Activated T-cell treated with anti-CD3 and anti-CD28 coated beads for 4 hours (primary cell): Measurements from ENCODE around the gene TUFM.
A peak's percentile ranks its signal among the peaks of the same experiment; 100 is the strongest.
"Not testable (repeated sequence)": the region's sequence is repeated elsewhere in the genome, so short reads cannot be mapped to it uniquely, and the experiment has no call there.

Experiments
- DNase-seq: peaks from one replicate; pipeline ENCODE4 v3.0.0-alpha.2; 2020

Gene TUFM

DNA sequence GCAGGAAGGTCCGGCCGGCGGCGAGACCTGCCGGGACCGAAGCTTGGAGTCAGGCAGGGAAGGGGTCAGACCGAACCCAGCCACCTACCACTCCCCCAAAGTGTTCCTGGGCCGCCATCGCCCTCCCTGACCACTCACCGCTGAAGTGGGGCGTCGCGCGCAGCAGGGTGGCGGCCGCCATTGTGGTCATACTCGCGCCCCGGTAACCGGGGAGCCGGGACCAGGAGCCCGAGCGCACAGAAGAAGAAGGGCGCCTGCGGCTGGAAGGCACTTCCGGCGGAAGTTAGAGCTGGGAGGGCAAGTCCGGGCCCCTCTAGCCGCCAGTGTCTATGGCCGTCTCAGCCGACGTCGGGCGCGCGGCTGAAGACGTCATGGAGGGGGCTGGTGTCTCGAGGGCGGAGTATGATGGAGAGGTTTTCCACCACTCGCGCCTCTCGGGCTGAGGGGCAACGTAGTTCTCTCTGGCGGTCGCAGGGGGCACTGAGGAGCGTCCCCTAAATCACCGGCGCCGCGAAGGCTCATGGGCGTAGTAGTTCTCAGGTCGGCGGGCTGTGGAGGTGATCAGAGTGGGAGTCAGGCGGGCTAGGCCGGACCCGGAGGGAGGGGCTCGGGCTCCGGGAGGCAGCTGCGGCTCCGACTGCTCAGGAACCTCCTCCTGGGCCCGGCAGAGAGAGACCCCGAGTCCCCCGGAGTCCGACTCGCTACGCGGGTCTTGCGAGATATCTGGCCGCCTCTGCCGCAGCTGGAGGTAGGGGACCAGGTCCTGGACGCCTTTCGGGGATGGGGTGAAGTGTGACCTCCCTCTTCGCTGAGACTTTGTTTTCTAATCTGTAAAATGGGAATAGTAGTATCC, at the start of gene TUFM:
TSS of gene TUFM (minus strand) at position 269 of the 853 bp plus-strand sequence. CDS start at position 190, 79 bp downstream.
- DNase-seq, result peak; percentile 95

DNA sequence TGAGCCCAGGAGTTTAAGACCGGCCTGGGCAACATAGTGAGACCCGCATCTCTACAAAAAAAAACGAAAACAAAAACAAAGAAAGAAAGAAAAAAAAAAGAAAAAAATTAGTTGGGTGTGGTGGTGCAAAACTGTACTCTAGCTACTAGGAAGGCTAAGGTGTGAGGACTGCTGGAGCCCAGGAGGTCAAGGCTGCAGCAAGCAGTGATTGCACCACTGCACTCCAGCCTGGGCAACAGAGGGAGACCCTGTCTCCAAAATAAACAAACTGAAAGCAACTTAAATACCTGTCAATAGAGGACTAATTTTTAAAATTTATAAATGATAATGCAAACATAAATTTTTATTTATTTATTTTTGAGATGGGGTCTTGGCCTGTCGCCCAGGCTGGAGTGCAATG, 49.5 kb upstream of the TUFM start:
- DNase-seq, result no peak

DNA sequence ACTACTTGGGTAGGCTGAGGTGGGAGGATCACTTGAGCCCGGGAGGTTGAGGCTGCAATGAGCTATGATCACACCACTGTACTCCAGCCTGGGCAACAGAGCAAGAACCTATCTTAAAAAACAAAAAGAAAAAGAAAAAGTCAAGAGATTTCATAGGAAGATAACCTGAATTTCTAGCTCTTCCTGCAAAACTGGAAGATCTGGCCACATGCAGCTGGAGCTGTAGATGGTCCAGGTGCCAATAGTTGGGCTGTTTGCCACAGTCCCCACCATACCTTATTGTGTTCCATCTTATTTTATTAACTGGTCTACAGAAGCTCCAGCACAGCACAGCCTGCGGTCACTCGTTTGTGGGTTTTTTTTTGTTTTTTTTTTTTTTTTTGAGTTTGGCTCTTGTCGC, 47.1 kb upstream of the TUFM start:
- DNase-seq, result no peak

GRCh38 chr16:28891964-28892890, 46.1 kb upstream of the TUFM start:
- DNase-seq, result no peak

GRCh38 chr16:28890355-28890754, 44.2 kb upstream of the TUFM start:
- not testable (repeated sequence) for DNase-seq

GRCh38 chr16:28886945-28887344, 40.8 kb upstream of the TUFM start:
- DNase-seq, result no peak

DNA sequence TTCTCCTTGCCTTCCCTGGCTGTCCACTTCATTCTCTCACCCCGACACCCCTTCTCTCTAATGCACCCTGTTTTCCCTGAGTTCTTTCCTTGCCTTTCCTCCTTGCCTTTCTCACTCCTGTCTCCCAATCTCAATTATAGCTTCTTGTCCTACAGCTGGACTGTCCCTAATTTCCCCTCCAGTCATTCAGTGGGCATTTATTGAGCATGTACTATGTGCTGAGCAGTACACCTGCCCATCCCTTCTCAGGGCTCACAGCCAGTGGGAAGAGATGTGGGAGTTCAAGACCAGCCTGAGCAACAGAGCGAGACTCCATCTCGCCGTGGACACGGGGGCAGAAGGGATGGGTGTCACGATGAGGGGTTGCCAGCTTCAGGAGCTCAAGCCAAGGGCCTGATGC, 37.9 kb upstream of the TUFM start:
- no peak for DNase-seq

GRCh38 chr16:28883221-28883996, 37.3 kb upstream of the TUFM start:
- DNase-seq, result no peak

DNA sequence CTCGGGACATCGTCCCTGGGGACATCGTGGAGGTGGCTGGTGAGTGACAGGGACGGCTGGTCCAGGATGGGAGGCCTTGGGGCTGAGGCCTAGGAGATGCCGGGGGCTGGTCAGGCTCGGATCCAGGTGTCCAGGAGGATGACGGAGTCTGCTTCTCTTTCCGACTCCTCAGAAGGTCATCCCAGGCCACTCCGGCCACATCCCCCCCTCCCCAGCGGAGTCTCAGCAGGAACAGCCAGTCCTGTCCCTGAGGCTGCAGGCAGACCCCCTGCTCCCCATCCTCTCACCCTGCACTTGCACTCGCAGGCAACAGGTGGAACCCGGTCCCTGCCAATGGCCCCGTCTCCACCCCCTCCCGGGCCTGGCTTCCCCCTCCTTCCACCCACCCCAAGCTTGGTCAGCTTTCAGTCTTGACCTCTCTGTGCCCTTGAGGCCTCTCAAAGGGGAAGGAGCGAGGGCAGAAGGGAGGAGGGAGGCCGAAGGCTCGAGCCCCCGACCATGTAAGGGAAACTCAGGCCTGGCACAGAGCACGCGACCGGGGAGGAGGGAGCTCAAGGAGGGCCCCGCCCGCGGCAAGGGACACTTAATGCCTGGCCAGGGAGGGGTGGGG, 36.5 kb upstream of the TUFM start:
- DNase-seq, result no peak

- not testable (repeated sequence) for DNase-seq
Observed at GRCh38 chr16:28881565-28881964, 35.4 kb upstream of the TUFM start.

DNA sequence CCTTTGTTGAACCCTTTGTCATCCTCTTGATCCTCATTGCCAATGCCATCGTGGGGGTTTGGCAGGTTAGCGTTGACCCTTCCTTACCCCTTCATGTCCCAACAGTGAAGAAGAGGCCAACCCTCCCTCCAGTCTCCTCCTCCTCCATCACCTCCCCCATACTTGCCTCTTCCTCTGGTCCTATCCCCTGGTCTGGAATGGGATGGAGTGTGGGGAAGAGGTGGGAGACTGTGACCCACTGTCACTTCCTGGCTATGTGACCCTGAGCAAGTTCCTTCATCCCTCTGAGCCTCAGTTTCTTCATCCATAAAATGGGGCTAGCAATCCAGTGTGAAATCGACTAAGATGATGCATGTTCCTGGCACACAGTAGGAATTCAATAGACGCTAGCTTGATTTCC, 34.8 kb upstream of the TUFM start:
- DNase-seq, result no peak

GRCh38 chr16:28880589-28880915, 34.4 kb upstream of the TUFM start:
- DNase-seq, result no peak

- peak; percentile 87 for DNase-seq
Observed at GRCh38 chr16:28879841-28880588, 33.9 kb upstream of the TUFM start.

DNA sequence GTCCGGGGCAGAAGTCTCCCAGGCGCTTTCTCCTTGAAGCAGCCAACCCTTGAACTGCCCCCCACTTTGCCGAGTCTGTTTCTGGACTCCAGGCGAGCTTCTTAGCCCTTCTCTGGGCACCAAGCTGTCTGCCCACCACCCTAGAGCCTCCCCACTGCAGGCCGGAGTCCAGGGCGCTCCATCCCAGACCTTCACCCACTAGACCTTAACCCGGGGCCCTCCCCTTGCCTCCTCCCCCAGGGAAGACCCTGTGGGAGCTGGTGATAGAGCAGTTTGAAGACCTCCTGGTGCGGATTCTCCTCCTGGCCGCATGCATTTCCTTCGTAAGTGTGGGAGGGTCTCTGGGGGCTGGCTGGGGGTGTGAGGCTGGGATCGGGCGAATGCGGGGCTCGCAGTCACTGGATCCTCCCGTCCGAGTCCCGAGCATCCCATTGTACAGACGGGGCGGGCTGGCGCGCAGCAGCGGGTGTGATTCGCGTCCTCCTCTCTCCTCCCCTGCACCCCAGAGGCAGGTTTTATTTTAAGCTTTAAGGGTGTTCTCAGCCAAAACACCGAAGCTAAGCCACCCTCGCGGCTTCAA, 33.2 kb upstream of the TUFM start:
- DNase-seq, result no peak

GRCh38 chr16:28878083-28878926, 32.2 kb upstream of the TUFM start, which contains the start of gene ATP2A1:
TSS of gene ATP2A1 (plus strand) at chr16:28878488. CDS start at chr16:28878672, 184 bp downstream.
- DNase-seq, result no peak

GRCh38 chr16:28877655-28878000, 31.5 kb upstream of the TUFM start:
- no peak for DNase-seq

DNA sequence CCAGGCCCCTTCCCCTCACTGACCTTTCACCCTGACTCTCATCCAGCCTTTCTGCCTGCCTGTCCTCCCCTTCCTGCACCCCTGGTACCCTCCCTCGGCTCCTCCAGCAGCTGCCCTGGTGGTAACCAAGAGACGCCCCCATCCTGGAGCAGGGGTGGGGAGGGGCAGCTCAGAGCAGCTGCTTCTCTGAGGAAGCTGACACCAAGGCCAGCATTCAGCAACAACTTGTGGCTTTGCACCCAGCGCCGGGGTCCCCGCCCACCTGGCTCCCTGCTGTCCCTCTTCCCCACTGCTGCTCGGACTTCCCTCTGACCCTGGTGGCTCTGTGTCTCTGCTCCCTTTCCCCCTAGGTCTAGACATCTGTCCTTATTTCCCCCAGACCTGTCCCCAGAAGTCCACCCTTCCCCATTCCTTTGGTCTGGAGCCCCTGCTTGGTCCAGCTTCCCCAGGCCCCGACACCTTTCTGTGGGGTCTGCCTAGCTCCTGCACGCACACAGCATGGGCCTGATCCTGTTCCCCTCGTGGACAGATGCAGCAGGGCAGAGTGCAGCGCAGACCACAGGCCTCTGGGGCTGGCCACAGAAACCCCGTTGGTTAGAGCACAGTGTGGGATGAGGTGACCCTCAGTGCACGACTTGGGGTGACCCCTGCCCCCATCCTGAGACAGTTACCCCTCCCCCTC, 31.0 kb upstream of the TUFM start:
- DNase-seq, result no peak

DNA sequence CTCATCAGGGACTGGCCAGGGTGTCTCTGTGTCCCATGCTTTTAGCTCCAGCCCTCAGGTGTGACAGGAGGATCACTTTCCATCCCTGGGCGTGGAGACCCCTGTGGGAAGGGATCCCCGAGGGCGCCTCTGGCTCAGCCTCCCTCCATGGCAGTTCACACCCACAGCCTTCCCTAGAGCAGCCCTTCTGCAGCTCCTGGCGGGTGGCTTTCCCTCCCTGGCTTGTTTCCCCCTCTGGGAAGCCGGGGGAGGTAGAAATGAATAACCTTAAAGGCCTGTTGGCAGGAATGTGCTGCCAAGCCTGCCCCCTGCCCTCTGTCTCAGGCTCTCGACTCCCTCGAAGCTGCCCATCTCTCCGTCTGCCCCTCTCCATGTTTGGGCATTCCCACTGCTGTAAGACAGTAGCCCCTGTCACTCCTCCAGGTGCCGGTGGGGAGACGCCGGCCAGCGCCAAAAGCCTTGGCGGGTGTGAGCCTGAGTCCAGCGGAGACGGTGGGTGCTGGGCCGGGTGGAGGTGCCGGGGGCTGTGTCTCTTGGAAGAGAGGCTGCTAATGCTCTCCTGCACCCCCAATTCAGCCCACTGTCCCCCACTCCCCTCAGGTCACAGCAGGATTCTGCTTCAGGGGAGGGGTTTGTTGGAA, 30.0 kb upstream of the TUFM start:
- no peak for DNase-seq
